Measurements from ENCODE around the gene GJD3.

DNA sequence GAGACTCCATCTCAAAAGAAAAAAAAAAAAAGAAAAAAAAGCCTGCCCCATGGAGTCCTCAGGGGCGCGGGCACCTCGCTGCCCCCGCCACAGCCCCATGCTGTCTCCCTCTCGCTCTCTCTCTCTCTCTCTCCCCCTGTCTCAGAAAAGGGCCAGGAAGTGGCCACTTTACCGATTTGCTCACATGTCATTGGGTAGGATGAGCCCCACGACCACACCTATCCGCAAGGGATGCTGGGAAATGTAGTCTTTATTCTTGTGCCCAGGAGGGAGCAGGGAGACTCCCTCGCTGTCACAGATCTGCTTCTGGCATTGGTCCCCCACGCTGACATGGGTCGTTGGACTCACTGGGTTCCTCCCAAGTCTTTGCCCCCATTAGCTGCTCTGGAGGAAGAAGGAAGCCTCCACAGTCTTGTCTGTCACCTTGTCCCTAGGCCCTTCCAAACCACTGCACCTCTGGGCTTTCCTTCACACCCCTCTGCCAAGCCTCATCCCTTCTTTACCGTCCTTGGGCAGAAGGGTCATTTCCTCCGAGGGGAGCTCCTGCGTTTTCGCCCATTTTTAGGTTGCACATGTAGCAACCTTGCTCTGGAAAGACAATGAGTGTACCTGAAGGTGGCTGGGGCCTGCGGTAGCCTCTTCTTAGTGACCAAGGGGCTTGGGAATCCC, 6.9 kb upstream of the GJD3 start:
- TF ChIP-seq POLR2AphosphoS5 (IDR thresholded peaks at IDR 0.05; ENCODE audit: low read depth, low read length) (no peak), POLR2A (IDR thresholded peaks at IDR 0.05; ENCODE audit: low read depth, low read length) (no peak), TAF1 (IDR thresholded peaks at IDR 0.05; ENCODE audit: borderline replicate concordance, low read depth, low read length) (no peak)
